Central memory CD4-positive, alpha-beta T cell (primary cell): ENCODE data around the gene TMEM266.

Source experiments
- DNase-seq: peaks from one replicate; pipeline ENCODE4 v3.0.0; 2022

TMEM266 gene

DNA sequence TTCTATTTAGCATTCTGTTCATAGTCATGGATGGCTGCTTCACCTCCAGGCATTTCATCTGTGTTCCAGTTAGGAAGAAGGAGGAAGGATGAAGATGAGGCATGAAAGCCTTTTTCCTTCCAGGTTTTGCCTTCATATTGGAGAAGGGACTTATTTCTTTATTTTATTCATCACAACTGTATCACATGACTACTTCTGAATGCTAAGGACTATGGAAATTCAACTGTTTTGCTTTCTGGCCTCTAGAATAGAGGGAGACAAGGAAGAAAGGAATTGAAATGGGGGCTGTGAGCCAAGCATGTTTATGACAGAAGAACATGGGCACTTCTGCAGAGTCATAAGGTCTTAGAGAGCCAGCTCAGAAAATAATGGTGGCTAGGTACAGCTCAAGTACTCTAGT lies 10.4 kb downstream of the TMEM266 start:
- DNase-seq: no peak

DNA sequence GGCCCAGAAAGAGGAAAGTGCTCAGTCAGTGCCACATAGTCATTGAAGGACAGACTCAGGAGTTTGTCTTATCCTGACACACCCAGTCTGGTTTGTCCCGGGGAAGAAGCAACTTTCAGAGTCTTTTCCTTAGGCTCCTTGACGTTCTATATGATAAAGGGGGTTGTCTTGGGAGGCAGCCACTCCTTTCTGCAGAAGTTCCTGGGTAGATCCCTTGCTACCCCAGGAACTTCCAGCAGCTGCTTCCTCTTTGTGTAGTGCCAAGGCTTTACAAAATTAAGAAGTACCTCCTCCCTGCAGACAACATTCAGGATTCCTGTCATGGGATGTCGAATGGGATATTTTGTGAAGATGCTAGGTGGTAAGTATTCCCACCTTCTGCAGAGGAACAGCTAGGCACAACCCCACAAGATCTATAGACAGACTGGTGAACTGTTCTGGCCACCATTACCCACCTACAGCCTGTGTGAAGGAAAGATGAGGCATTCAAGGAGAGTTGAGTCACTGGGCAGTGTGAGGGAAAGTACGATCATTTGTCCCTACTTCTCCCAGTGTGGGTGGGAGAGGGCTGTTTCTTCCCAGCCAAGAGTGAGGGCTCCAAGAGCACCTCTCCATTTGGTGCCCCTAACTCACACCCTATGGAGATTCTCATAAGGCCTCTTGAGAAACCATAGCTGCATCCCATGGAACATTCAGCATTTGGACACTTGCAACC lies 11.3 kb downstream of the TMEM266 start:
- no peak for DNase-seq

DNA sequence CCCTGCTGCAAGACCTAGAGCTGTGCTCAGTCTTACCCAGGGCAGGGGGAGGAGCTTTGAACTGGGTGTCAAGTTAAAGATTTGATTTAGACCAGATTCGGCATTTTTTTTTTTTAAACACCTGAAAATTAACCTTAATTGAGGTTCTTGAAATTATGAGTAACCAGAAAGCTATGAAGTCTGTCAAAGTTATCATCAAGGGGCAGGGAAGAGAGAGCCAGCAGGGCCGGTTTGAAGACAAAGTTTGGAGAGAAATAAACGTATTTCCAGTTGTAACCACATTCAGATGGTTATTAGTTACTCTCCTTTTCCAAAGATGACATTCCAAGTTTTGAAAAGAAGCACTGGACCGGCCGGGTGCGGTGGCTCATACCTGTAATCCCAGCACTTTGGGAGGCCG lies 12.0 kb downstream of the TMEM266 start:
- no peak for DNase-seq

DNA sequence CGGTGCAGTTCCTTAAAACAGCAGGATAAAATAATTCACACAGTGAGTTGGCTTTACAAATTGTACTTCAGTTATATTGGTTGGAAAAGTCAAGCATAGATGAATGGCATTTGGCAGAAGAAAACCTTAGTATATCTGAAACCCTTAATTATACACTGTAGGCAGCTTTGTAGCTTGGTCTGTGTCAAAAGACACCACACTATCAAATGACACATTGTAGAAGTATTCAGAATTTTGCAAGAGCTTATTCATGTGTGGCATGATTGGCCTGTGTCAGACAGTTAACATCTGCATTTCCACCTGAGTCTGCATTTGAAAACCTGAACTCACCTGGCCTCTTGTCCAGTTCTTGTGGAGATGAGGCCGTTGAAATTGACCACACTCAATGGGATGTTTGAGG lies 13.8 kb downstream of the TMEM266 start:
- DNase-seq: no peak

DNA sequence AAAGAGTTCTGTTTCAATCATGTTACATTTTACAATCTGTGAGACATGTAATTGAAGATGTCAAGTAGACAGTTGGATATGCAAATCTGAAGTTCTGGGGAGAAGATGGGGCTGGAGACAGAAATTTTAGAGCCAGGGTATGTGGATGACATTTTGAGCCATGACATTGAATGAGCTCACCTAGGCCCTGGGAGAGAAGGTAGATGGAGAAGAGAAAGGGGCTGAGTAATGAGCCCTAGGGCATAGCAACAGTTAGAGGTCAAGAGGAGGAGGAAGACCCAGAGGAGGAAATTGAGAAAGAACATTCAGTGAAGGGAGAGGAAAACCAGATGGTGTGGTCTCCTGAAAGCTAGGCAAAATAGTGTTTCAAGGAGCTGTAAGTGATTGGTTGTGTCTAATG lies 15.3 kb downstream of the TMEM266 start:
- DNase-seq: no peak

DNA sequence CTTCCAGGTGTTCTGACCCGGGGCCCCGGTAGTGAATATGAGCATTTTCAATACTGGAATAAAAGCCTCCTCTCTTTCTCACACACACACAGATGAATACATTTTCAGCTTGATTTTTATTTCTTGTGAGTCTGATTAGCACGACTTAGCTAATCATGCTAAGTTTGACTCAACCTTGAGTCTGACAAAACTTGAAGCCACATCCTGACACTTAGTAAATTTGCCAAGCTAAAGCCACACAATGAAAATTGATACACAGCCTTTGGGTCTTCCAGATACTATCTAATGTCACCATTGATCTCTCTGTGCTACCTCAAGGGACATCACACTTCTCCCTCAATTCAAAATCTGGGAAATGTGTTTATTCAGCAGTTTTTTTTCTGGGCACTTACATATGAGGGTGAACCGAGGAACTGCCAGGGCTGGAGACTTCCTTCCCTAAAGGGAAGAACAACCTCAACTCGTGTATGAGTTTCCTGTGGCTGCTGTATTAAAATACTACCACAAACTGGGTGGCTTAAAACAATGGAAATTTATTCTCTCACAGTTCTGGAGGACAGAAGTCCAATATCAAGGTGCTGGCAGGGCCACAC lies 18.6 kb downstream of the TMEM266 start:
- no peak for DNase-seq

DNA sequence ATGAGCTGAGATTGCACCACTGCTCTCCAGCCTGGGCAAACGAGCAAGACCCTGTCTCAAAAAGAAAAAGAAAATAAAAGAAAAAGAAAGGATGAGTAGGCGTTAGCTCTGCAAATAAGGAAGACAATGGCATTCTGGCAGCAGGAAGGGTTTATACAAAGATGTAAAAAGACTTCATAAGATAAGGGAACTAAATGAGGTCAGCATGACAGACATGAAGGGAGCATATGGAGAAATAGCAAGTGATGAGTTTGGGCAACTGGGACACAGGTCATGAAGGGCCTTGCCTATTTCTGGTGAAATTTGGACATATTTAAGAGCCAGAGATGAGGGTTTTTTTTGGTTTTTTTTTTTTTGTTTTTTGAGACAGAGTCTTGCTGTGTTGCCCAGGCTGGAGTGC lies 24.5 kb downstream of the TMEM266 start:
- DNase-seq: no peak

DNA sequence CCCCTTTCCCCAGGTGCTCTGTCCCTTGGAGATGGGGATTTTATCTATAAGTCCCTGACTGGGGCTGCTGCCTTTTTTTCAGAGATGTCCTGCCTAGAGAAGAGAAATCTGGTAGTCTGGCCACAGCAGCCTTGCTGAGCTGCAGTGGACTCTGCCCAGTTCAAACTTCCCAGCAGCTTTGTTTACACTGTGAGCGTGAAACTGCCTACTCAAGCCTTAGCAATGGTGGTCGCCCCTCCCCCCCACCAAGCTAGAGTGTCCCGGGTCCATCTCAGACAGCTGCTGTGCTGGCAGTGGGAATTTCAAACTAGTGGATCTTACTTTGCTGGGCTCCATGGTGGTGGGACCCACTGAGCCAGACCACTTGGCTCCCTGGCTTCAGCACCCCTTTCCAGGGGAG lies 38.9 kb downstream of the TMEM266 start:
- no peak for DNase-seq

DNA sequence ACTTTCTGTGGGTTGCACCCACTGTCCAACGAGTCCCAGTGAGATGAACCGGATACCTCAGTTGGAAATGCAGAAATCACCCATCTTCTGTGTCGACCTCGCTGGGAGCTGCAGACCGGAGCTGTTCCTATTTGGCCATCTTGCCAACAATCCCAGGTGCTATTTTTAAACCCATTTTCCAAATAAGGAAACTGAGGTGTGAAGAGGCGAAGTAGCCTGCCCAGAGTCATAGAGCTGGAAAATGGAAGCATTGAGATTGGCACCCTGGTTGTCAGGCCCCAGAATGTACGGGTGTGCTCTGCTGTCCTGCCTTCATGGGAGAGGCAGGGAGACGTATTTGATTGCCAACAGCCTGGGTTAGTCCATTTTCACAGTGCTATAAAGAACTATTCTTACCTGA lies 39.6 kb downstream of the TMEM266 start:
- no peak for DNase-seq

DNA sequence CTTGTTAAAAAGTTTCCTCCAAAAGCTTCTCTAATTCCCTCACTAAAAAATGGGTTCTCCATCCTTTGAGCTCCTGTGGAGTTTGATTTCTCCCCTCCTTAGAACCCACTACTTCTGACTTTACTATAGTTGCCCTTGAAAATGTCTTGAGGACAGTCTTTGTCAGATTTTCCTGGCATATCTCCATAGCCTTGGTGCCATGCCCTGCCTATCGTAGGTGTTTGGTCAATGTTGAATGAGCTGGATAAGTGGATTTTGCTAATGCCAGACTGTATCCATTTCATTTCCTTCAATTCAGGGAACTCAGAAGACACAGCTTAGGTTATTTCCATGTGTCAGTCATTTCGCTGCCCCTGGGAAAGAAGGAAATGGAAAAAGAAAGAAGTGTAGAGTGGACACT lies 40.6 kb downstream of the TMEM266 start:
- DNase-seq: no peak

DNA sequence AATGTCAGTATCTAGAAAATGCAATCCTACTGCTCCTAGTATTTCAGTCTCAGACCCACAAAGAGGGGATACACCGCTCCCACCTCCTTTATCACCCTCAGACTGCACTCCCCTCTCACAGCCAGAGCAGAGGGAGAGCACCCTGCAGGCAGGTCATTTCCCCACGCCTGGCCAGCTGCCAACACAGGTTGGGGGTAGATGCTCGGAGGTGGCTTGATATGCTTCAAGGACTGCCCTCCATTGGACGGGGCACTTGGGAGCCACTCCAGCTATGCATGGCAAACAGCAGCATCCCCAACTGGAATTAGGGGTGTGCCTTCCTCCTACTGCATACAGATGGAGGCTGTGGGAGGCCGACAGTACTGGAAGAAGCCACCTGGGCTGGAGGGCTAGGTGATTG lies 41.9 kb downstream of the TMEM266 start:
- DNase-seq: no peak

DNA sequence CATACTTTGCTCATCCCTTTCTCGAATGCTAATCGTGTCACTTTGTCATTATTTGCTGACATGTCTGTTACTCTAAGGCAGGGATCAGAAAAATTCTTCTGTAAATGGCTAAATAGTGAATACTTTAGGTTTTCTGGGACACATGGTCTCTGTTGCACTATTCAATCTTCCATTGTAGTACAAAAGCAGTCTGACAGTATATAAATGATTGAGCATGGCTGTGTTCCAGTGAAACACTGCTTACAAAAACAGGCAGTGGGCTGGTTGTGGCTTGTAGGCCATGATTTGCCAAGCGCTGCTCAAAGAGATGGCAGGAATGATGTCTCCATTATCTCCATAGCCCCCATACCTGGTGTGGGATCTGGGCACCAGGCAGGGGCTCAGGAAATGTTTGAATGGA lies 45.6 kb downstream of the TMEM266 start:
- DNase-seq: no peak

DNA sequence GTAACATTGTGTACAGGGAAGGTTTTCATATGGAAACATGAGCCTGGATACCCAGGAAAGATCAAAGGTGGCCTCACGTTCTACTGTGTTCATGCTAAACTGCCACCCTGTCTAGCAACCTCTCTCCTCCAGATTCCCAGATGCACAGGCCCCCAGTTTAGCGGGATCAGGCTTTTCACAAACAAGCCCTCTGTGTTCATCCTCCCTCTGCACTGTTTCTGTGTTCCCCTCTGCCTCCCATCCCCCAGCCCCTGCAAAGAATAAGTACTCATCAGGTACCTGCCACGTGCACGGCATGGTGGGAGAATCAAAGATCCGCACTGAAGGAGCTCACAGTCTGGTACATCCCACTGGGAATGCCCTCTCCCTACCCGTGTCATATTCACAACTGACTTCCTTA lies 46.1 kb downstream of the TMEM266 start:
- DNase-seq: no peak

DNA sequence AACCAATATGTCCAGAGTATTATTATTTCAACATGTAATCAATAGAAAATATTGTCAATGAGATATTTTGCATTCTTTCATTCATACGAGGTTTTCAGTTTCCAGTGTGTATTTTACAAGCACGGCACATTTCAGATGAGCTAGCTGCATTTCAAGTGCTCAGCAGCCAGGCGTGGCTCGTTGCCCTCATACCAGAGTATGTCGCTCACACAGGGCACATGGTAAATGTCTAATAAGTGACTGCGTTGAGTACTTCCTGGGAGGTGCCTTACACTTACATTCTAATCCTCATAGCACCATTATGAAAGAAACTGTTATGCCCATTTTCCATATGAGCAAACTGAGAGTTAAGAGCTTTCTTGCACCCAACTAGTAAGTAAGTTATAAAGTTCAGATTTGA lies 47.4 kb downstream of the TMEM266 start:
- DNase-seq: no peak

DNA sequence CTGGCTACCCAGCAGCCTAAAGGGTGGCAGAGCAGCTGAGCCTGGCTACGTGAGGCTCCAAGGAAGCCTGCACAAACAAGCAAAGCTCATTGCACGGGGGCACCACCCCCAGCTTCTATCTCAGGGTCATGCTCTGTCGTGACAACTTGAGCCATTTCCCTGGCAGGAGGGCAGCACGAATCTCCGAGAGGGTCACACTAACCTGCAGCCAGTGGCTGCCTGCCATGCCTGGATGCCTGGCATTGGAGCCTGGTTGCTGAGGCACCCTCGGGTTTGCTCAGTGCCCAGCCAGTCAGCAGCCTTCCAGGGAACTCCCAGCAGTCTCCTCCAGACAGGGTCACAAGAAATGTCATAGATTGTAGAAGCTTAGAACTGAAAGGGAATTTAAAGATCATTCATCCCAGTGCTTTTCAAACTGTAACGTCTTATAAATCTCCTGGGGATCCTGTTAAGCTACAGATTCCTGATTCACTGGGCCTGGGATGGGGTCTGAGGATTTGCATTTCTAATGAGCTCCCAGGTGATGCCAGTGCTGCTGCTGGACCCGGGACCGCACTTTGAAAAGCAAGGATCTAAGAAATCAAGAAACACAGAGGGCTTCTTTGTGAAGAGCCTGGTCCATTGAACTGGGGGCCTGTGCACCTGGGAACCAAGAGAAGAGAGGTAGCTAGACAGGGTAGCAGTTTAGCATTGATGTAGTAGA lies 48.4 kb downstream of the TMEM266 start:
- DNase-seq: no peak

DNA sequence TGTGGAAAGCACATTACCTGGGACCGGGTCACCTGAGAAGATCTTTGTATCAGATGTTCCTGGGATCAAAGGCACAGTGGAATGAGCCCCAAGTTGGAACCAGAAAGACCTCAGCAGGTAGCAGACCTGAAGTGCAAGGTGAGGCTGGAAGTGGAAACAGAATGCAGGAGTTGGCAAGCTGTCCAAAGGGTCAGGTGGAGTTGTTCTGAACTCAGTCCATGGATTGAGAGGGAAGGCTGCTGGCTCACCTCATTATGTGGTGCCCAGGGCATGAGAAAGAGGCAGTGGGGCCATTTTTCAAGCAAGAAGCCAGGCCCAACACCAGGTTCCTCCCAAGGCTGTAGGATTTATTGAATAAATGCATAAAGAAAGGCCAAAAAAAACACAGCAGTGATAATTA lies 49.3 kb downstream of the TMEM266 start:
- no peak for DNase-seq

DNA sequence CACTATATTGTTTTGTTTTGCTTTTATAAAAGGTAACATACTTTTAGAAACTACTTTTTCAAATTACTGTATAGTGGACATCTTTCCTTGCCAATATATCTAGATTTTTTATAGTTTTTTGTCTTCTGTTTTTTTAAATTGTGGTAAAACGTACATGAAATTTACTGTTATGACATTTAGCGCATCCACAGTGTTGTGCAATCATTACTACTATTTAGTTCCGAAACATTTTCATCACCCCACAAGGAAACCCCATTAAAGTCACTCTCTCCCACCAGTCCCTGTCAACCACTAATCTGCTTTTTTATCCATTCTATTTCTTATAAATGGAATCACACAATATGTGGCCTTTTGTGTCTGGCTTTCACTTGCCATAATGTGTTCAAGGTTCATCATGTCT lies 54.8 kb downstream of the TMEM266 start:
- DNase-seq: no peak

DNA sequence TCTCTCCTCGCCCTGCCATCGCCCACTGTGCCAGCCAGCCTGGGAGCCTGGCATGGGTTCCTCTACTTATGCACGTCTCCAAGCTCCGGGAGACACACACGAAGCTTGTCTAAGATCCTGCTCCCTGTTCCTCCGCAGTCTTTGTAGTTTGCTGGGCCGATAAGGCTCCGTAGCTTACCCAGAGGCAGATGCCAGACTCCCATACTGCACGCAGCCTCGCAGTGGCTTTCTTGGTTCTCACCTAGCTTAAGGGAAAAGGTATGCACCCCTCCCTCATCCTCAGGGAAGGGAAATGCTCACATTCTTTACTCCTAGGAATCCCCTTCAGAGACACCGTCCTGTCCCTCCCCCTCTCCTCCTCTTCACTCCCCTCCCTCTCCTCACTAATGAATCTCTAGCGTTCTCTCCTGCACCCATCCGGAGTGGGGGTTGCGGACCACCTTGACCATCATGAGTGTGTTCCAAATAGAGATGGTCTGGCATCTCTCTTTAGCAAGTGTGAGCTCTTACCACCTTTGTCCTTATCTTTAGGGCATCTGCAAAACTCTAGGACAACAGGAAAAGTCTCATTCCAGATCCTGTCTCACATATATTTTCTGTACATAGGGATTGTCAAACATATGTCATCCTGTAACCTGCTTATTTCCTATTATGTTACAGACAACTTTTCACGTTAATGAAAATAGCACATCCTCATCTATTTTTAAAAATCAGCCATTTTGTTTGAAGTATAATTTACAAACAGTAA lies 56.5 kb downstream of the TMEM266 start:
- no peak for DNase-seq

DNA sequence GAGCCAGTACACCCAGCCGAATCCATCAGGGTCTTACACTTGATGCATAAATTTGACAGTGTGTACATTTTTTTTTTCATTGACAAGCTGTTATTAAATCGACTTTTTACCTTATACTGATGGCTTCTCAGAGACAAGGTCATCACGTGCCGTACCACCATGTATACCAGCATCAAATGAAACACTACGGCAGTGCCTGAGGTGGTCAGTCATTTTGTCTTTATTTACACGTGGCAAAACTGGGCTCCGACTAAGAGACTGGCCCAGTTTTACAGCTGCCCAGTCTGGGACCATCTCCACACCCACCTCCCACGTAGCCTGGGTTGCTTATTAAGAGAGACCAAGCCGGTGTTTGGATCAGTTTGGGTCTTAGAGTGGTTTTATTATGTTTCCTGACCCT lies 57.4 kb downstream of the TMEM266 start:
- no peak for DNase-seq

DNA sequence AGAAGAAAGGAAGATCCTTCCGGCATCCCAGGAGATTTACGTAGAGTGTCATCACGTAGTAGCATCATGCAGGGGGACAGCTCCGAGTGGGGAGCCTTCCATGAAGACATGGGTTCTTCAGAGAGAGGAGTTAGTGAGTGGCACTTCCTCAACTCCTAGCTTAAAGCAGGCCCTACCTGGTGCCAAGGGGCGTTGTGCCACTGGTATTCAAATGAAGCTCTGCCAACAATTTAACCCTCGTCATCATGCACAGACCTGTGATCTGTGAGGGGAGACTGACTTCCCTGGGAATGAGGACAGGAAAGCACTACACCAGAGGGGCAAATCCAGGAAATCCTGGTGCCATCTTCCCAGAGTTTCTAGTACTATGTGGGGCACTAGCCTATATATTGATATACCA lies 59.0 kb downstream of the TMEM266 start:
- DNase-seq: no peak

DNA sequence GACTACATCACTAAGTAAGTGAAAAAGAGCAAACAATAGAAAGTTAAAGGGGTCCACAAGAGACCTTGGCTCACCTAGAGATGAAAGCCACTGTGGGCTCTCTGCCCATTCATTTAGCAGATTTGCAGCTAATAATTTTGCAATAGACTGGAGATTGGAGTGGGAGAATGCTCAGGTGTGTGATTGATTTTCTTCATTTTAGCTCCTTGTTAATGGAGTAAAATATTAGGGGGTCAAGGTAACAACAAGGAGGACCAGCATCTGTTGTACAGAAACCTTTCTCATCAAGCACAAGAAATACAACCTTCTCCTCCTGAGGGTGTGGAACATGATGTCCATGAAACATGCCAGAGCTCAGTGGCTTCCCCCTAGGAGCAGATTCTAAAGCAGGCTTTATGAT lies 63.2 kb downstream of the TMEM266 start:
- DNase-seq: no peak

DNA sequence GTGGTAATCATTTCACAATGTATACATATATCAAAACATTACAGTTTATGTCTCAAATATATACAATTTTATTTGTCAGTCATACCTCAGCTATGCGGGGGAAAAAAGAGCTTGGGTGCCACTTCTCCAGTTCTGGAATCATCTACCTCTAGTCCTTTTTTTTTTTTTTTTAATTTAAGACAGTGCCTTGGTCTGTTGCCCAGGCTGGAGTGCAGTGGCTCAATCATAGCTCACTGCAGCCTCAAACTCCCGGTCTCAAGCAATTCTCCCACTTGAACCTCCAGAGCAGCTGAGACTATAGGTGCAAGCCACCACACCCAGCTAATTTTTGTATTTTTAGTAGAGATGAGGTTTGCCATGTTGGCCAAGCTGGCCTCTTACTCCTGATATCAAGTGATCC lies 67.4 kb downstream of the TMEM266 start:
- DNase-seq: no peak

DNA sequence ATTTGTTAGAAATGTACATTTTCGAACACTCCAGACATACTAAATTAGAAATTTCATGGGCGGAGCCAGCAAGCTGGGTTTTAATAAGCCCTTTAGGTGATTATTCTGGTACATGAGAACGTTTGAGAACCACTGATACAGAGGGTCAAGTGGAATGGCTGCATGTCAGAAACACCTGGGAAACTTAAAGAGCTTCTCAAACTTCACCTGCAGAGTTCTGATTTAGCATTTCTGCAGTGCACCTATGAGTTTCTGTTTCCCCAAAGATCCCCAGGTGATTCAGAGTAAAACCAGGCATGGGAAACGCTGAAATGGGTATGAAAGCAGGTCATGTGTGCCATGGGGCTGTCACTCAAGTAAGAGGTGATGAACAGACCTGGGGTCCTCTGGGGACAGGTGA lies 68.1 kb downstream of the TMEM266 start:
- DNase-seq: no peak

DNA sequence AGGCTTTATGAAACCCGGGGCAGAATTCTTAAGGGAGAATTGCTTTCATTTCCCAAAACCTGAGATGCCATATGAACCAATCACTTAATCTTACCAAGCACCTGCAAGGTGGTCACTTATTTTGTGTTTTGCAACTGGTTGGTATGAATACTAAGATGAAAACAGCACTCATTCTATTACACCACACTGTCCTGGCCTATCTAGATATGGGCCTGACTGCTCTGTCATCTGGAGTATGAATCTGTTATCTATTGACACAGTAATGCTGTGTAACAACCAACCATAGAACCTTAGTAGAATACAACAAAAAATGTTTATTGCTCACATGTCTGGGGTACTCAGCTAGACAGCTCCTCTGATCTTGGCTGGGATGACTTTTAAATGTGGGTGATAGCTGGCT lies 74.8 kb downstream of the TMEM266 start:
- no peak for DNase-seq
